HepG2 (cell line): ENCODE data around the gene UCP3. TPM values are rescaled to one million over a fixed set of nuclear protein-coding genes. Genes with fewer than 3 reads are reported as not detected.

Experiments used
- ATF7-NPFF ChIP-seq: sonication (generic); formaldehyde crosslinking; IDR thresholded peaks from 2 replicates; pipeline ENCODE4 v1.8.1; 2023; ENCODE audit warnings: mild to moderate bottlenecking, low read depth, missing genetic modification reagents, moderate library complexity
- BCL6 ChIP-seq: IDR thresholded peaks from 2 replicates; pipeline ENCODE4 v1.6.1; 2016; ENCODE audit warnings: missing genetic modification reagents, missing compliant biosample characterization
- CENPT ChIP-seq: sonication (generic); formaldehyde crosslinking; IDR thresholded peaks from 2 replicates; pipeline ENCODE4 v1.8.0; 2022; ENCODE audit warnings: low read depth, mild to moderate bottlenecking, moderate library complexity, missing genetic modification reagents
- CREB3 ChIP-seq: sonication (generic); formaldehyde crosslinking; IDR thresholded peaks from 2 replicates; pipeline ENCODE4 v1.5.0; 2020; ENCODE audit warnings: missing genetic modification reagents
- GMEB2 ChIP-seq: IDR thresholded peaks from 2 replicates; pipeline ENCODE4 v1.6.1; 2016; ENCODE audit warnings: missing biosample characterization, missing genetic modification reagents, low read depth
- HNRNPH1 ChIP-seq: fragments of 200-400 bp; formaldehyde crosslinking; optimal IDR thresholded peaks from 2 replicates; pipeline ENCODE3; 2017; ENCODE audit warnings: mild to moderate bottlenecking, low read depth, low read length
- MATR3 ChIP-seq: sonication (generic); formaldehyde crosslinking; IDR thresholded peaks from 2 replicates; pipeline ENCODE4 v1.4.0; 2020; ENCODE audit warnings: missing genetic modification reagents
- NCOR1 ChIP-seq: fragments of 200-600 bp; sonication (generic); IDR thresholded peaks from 2 replicates; pipeline ENCODE4 v1.7.0; 2017; ENCODE audit warnings: antibody characterized with exemption, low read length, borderline replicate concordance
- NFKB2 ChIP-seq: sonication (generic); formaldehyde crosslinking; IDR thresholded peaks from 2 replicates; pipeline ENCODE4 v1.4.0; 2020; ENCODE audit warnings: missing genetic modification reagents, borderline replicate concordance
- NFYC ChIP-seq: IDR thresholded peaks from 2 replicates; pipeline ENCODE4 v1.6.1; 2016; ENCODE audit warnings: missing genetic modification reagents, missing compliant biosample characterization
- RORA ChIP-seq: sonication (generic); formaldehyde crosslinking; IDR thresholded peaks from 2 replicates; pipeline ENCODE4 v1.5.0; 2020; ENCODE audit warnings: mild to moderate bottlenecking, missing genetic modification reagents, moderate library complexity
- SUZ12 ChIP-seq: fragments of 150-350 bp; IDR thresholded peaks from 2 replicates; pipeline ENCODE4 v1.6.1; 2014; ENCODE audit warnings: low read depth, low read length
- TERF1 ChIP-seq: sonication (generic); formaldehyde crosslinking; IDR thresholded peaks from 2 replicates; pipeline ENCODE4 v1.8.0; 2022; ENCODE audit warnings: mild to moderate bottlenecking, missing genetic modification reagents, moderate library complexity
- THAP7 ChIP-seq: sonication (generic); formaldehyde crosslinking; IDR thresholded peaks from 2 replicates; pipeline ENCODE4 v1.8.1; 2023; ENCODE audit warnings: mild to moderate bottlenecking, missing genetic modification reagents
- TOPORS ChIP-seq: sonication (generic); formaldehyde crosslinking; IDR thresholded peaks from 2 replicates; pipeline ENCODE4 v1.8.0; 2023; ENCODE audit warnings: mild to moderate bottlenecking, missing genetic modification reagents
- U2AF1 ChIP-seq: fragments of 200-400 bp; formaldehyde crosslinking; optimal IDR thresholded peaks from 2 replicates; pipeline ENCODE3; 2017; ENCODE audit warnings: mild to moderate bottlenecking, low read depth, low read length
- ZBTB34 ChIP-seq: sonication (generic); formaldehyde crosslinking; IDR thresholded peaks from 2 replicates; pipeline ENCODE4 v1.8.0; 2022; ENCODE audit warnings: mild to moderate bottlenecking, missing genetic modification reagents
- ZFP41 ChIP-seq: sonication (generic); formaldehyde crosslinking; IDR thresholded peaks from 2 replicates; pipeline ENCODE4 v1.4.0; 2020; ENCODE audit warnings: mild to moderate bottlenecking, missing genetic modification reagents, borderline replicate concordance
- ZNF232 ChIP-seq: sonication (generic); formaldehyde crosslinking; IDR thresholded peaks from 2 replicates; pipeline ENCODE4 v1.4.0; 2020; ENCODE audit warnings: missing genetic modification reagents, borderline replicate concordance
- ZNF7 ChIP-seq: IDR thresholded peaks from 2 replicates; pipeline ENCODE4 v1.6.1; 2016; ENCODE audit warnings: missing biosample characterization, missing genetic modification reagents
- ZNF737 ChIP-seq: sonication (generic); formaldehyde crosslinking; IDR thresholded peaks from 2 replicates; pipeline ENCODE4 v1.5.0; 2020; ENCODE audit warnings: missing genetic modification reagents, mild to moderate bottlenecking, borderline replicate concordance
- ZNF83 ChIP-seq: sonication (generic); formaldehyde crosslinking; IDR thresholded peaks from 2 replicates; pipeline ENCODE4 v1.4.0; 2020; ENCODE audit warnings: missing genetic modification reagents, mild to moderate bottlenecking, borderline replicate concordance
- polyA plus RNA-seq, 8 experiments: library from polyadenylated mRNA; depleted of rRNA in 3 of 8; stranded (reverse) in 7 of 8; unstranded in 1 of 8; fragments of >200 nt; fragmentation: Illumina TruSeq in 4 of 8; extraction: Trizol in 4 of 8; gene quantifications; 2 replicates each; pipeline versions ENCODE4 v1.2.1 to v1.2.3, GENCODE V29; 2011 to 2016; ENCODE audit warnings: low read depth in 4 of 8, missing spikeins in 1 of 8, mixed read lengths in 1 of 8; ENCODE audit not compliant: insufficient read depth in 1 of 8
- total RNA-seq, 5 experiments: library from RNA; depleted of rRNA; stranded (reverse); fragments of >200 nt; fragmentation: Illumina TruSeq; extraction: Trizol; gene quantifications; 2 replicates each; pipeline ENCODE4 v1.2.3, GENCODE V29; 2016; ENCODE audit warnings: low read depth in 1 of 5
- TF ChIP-seq, protein P1 (sequence below): sonication (generic); formaldehyde crosslinking; IDR thresholded peaks from 2 replicates; pipeline ENCODE4 v1.8.0; 2022; ENCODE audit warnings: mild to moderate bottlenecking, missing genetic modification reagents, moderate library complexity

The UCP3 gene
- total and polyA plus RNA-seq, 2 of the 13 experiments (the other 11 are each of a cell fraction or from before 2014, with no cell fraction given), result 0.37 TPM; not detected in 1

- TF ChIP-seq TERF1 (CRISPR knock-in tag), result 0 out of 2 replicates have a peak, but pooled peaks have one; percentile 43
- TF ChIP-seq CENPT (CRISPR knock-in tag), result peak; percentile 91; the same call in 1 of the 2 replicates
- TF ChIP-seq BCL6, result peak; percentile 43
- TF ChIP-seq U2AF1, result no peak
- no peak for TF ChIP-seq MATR3 (CRISPR knock-in tag)
- TF ChIP-seq THAP7 (CRISPR knock-in tag), result peak; percentile 80; the same call in 1 of the 2 replicates
- TF ChIP-seq NFYC (CRISPR knock-in tag), result peak; percentile 95
- peak; percentile 87; the same call in 1 of the 2 replicates for TF ChIP-seq ZBTB34 (CRISPR knock-in tag)
- 0 out of 2 replicates have a peak, but pooled peaks have one; percentile 36 for TF ChIP-seq ZNF737
- TF ChIP-seq ATF7-NPFF (CRISPR knock-in tag), result peak; percentile 81
- TF ChIP-seq SUZ12, result no peak
- peak; percentile 31; the same call in 1 of the 2 replicates for TF ChIP-seq ZFP41 (CRISPR knock-in tag)
- TF ChIP-seq NFKB2, result peak; percentile 97
- TF ChIP-seq RORA, result no peak
- peak; percentile 88 for TF ChIP-seq ZNF232 (CRISPR knock-in tag)
- TF ChIP-seq ZNF83 (CRISPR knock-in tag), result no peak
- no peak; the same call in 1 of the 2 replicates for TF ChIP-seq NCOR1
- TF ChIP-seq CREB3 (CRISPR knock-in tag), result no peak; the same call in 1 of the 2 replicates
- peak; percentile 94 for TF ChIP-seq TOPORS (CRISPR knock-in tag)
- no peak for TF ChIP-seq ZNF7
- TF ChIP-seq, protein P1, sequence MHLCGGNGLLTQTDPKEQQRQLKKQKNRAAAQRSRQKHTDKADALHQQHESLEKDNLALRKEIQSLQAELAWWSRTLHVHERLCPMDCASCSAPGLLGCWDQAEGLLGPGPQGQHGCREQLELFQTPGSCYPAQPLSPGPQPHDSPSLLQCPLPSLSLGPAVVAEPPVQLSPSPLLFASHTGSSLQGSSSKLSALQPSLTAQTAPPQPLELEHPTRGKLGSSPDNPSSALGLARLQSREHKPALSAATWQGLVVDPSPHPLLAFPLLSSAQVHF (CRISPR knock-in tag), result peak; percentile 83
- 0 out of 2 replicates have a peak, but pooled peaks have one; percentile 44 for TF ChIP-seq GMEB2
- TF ChIP-seq HNRNPH1, result no peak
These were observed 25.7 kb downstream of the UCP3 start (continued) for GRCh38 chr11:73982990-73983740.
